ENCODE results near the gene RFC5. TPM values are rescaled to one million over a fixed set of nuclear protein-coding genes. Genes with fewer than 3 reads are reported as not detected.
"Not testable (repeated sequence)": the region's sequence is repeated elsewhere in the genome, so short reads cannot be mapped to it uniquely, and the experiment has no call there.

The RFC5 gene, protein sequence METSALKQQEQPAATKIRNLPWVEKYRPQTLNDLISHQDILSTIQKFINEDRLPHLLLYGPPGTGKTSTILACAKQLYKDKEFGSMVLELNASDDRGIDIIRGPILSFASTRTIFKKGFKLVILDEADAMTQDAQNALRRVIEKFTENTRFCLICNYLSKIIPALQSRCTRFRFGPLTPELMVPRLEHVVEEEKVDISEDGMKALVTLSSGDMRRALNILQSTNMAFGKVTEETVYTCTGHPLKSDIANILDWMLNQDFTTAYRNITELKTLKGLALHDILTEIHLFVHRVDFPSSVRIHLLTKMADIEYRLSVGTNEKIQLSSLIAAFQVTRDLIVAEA
- 1 to 10 TPM; 8.1 to 8.5 TPM for total RNA-seq
- long read RNA-seq, transcript RFC5-204 (11 exons, 1,655 nt): major isoform, 10 of 15 reads
- long read RNA-seq, partial matches to known transcripts: 0 of 15 reads
- long read RNA-seq, other reads (novel, unspliced or antisense): 3 of 15 reads

DNA sequence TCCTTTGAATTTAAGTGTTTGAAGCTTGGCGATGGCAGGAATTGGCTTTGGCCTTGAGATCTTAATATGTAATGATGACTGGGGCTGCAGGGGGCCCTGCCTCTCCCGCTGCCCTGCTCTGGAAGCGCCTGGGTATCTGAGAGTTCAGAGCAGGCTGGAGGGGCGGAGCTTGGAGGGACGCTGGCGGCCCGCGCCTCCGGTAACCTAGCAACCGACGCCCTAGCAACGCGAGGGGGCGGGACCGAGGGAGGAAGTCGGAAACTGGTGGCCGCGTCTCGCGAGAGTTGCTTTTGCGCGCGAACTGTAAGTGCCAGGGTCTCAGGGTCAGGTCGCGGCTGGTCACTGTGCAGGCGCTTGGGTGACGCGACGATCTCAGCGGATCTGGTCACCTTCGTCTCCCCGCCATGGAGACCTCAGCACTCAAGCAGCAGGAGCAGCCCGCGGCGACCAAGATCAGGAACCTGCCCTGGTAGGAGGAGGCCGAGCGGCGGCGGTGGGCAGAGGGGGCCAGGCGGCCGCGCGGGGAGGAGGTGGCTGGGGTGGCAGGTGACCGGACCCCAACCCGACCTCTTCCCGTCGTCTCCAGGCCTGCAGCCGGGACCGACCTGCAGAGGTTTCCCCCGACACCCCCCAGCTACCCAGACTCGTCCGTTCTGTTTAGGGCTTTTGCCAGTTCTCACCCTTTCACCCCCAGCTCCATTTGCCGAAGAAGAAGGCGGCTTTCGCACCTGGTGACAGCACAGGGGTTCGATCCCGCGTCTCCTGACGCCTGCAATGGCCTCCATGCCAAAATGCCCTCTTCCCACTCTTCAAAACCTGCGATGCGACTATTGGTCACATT is at the start of gene RFC5:
Gene RFC5, plus strand, starts transcription at position 280 of the 841 bp plus-strand sequence. Its CDS starts 125 bp downstream, at position 405.
- peak; percentile 97 to 100 for DNase-seq
- peak; percentile 99 for ATAC-seq
- intact Hi-C loops (cut with DNase I, micrococcal nuclease): no loop called here

DNA sequence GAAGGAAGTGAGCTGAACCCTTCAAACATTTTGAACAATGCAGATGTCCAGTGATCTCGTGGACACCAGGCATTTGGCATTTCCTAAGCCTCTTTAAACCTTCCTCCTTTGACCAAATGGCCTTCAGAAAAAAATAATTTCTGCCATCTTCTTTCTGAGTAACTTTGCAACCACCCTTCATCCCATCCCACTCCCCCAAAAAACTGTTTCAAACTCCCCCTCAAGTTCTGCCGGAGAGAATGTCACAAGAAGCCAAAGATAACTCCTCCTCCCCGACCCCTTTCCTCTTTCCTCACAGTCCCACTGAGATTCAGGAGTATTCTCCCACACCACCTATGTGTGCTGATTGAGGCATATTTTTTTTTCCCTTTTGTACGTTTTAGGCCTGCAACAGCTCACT is 49.5 kb upstream of the RFC5 start:
- DNase-seq (no peak), ATAC-seq (no peak)
- intact Hi-C loops (cut with DNase I, micrococcal nuclease): no loop called here

DNA sequence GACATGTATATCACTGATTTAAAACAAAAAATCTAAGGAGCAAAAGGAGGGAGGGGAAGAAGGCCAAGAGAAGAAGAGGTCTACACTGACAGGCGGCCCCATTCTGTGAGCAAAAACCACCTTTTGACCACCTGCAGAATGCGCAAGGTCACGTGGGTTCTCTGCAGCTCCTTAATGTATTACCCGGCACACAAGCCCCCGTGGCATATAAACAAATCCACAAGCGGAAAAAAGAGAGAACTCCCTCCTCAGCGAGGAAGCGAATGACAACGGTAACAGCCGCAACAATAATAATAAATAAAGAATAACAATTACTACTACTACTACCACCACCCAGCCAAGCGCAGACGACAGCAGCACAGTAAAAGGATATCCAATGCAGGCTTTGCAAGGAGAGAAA is 49.0 kb upstream of the RFC5 start:
- DNase-seq (no peak), ATAC-seq (no peak)
- intact Hi-C loops (cut with DNase I, micrococcal nuclease): no loop called here

DNA sequence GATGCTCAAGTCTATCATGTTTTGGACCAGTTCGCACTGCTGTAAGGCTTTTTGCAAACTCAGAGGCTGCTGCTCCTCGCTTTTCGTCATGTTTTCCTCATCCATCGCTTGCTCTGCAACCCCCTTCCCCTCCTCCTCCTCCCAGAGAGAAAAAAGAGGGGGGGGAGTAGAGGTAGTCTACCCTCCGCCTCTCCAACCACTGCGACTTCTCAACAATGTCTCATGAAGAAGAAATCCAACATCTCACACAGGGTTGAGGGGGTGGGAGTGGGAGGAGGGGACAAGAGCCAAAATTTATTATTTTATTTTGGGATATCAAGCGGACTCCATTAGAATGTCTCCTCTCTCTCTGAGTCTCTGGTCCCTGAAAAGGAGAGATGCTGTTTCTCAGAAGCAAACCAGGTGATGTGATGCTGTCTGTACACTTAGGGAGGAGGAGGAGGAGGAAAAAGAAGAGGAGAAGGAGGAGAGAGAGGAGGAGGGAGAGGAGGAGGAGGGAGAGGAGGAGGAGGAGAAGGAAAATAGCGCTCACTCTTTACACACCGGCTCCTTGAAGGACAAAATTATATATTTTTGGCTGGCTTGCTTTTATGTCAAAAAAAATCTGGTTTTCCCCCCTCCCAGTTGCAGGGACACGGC is 48.2 kb upstream of the RFC5 start:
- intact Hi-C loops (cut with DNase I, micrococcal nuclease): no loop called here
- no peak for DNase-seq
- ATAC-seq: no peak

DNA sequence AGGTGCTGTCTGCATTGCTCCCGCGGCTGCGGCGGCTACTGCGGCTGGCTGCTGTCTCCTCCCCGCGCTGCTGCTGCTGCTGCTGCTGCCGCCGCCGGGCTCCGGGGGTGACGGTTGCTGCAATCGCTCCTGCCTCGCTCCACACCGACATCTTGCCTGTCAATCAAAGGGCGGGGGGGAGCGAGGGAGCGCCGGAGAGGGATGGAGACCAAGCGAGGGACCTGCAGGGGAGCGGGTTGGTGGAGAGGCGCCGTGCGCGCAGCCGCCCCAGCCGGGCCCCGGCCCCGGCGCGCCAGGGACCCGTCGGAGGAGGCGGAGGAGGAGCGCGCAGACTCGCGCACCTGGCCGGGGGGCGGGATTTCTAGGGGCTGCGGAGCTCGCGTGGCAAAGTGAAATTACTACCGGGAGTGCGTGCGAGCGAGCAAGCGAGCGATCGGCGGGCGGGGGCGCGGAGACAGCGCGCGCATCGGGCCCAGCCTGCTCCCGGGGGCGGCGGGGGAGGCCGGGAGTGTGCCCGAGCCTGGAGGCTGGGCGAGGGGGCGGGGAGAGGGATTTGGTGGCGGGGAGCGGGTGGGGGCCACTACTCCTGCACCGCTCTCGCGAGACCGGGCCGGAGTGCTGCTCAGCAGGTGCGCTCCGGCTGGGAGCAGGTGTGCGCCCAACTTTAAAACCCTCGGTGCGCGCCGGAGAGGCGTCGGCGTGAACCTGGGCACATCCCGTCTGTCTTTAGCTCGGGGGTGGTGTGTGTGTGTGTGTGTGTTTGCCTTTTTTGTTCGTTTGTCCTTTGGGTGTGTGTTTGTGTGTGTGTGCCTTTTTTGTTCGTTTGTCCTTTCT is 47.5 kb upstream of the RFC5 start, which contains the start of gene KSR2:
Gene KSR2, minus strand, starts transcription at position 165 of the 834 bp plus-strand sequence. CDS start 735 bp downstream, outside the sequence.
- intact Hi-C loops (cut with DNase I, micrococcal nuclease): no loop called here

DNA sequence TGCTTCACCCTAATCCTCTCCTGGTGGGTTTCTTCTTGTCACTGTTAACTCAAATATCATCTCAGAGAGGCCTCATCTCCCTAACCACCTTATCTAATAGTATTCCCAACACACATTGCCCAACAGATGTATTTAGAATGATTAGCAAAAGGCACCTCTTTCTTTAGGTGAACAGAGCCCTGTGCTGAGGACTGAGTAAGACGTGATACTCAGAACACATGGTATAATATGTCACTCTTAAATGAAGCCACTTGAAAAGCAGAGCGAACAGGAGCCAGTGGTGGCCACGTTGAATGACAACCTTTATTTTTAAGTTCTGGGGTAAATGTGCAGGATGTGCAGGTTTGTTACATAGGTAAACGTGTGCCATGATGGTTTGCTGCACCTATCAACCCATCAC is 46.2 kb upstream of the RFC5 start:
- no peak for ATAC-seq
- intact Hi-C loops (cut with DNase I, micrococcal nuclease): no loop called here
- DNase-seq: no peak

More for the DNA sequence above, 47.5 kb upstream of the RFC5 start, which contains the start of gene KSR2:
- peak; percentile 84 to 87 for DNase-seq
- ATAC-seq: peak; percentile 89

DNA sequence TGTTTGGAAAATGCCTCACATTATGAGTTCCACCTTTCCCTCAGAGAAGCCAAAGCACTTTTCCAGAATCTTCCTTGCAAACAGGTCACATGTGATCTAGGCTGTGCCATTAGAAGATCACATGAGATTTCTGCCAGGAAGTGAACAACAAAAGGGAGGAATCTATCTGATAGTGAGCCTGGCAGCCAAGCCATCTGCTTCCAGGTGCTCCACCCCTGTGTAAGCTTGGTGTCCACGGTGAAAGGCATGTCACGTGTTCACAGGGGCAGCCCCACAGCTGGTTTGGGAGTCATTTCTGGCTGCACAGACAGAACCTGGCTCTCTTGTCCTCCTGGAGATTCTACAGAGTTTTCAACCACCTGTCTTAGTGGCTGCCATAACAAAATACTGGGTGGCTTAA is 44.2 kb upstream of the RFC5 start:
- peak; percentile 27 to 45 for DNase-seq
- peak; percentile 37 for ATAC-seq
- intact Hi-C loops (cut with DNase I, micrococcal nuclease): no loop called here

DNA sequence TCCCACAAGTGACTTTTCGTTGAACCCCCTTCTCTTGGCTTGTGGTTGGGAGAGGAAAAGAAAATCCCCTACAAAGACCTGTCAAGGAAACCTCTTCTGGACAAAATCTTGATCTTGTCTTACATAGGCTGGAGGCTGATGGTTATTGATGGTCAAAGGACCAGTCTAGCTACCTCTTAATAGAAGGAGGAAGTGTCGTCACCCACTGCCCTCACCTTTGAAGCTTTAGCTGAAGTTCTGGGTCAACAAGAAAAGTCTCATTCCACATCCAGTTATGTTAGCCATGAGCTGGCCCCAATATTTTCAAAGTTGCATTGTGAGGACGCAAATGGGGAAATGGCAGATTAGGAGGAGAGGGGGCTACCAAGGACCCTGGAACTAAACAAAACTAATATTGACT is 41.5 kb upstream of the RFC5 start:
- DNase-seq: no peak

DNA sequence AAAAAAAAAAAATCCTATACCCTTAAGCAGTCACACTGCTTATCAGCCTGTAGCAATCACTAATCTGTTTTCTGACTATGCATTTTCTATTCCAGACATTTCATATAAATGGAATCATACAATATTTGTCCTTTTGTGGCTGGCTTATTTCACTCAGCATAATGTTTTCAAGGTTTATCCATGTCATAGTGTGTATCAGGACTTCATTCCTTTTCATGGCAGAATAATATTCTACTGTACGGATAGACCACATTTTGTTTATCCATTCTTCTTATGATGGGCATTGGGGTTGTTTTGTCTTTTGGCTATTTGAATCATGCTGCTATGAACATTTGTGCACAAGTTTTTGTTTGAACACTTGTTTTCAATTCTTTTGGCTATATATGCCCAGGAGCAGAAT is 39.1 kb upstream of the RFC5 start:
- no peak for DNase-seq
- intact Hi-C loops (cut with DNase I, micrococcal nuclease): no loop called here
- ATAC-seq: no peak

More for the DNA sequence above, 41.5 kb upstream of the RFC5 start:
- ATAC-seq: no peak
- intact Hi-C loops (cut with DNase I, micrococcal nuclease): no loop called here

DNA sequence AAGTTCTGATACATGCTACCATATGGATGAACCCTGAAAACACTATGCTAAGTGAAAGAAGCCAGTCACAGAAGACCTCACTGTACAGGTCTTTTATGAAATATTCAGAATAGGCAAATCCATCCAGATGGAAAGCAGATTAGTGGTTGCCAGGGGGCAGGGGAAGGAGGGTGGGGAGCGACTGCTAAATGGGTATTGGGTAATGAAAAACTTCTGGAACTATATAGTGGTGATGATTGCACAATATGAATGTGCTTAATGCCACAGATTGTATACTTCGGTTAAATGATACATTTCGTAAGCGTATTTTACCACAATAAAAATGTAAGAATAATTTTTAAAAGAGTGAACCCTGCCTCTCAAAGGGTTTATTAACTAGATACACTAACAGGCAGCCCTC is 35.9 kb upstream of the RFC5 start:
- intact Hi-C loops (cut with DNase I, micrococcal nuclease): no loop called here
- ATAC-seq: no peak
- DNase-seq: no peak

DNA sequence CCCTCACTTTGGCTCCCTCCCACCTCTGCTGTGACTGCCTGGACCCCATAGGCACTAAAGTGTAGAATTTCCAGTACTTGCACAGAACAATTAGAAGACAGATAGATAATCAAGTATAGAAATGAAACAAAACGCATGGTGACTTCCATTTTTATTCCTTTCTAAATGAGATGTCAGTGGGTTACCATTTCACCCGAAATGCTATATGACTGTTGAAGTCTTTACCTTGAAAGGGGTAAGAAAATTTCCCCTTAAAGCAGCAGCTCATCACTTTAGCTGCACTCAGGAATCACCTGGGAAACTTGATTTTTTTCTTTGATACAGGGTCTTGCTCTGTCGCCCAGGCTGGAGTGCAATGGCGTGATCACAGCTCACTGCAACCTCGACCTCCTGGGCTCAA is 35.2 kb upstream of the RFC5 start:
- intact Hi-C loops (cut with DNase I, micrococcal nuclease): no loop called here
- ATAC-seq (no peak), DNase-seq (no peak)

DNA sequence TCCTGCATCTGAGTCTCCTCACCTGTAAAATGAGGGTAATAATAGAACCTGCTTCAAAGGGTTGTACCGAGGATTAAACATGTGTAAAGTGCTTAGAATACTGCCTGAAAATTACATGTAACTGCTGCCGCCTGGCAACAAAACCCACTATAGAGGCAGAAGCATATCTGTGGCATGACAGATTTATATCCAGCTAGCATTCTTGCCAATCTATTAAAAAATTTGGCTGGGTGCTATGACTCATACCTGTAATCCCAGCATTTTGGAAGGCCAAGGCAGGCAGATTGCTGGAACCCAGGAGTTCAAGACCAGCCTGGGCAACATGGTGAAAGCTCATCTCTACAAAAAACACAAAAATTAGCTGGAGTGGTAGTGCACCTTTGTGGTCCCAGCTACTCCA is 31.3 kb upstream of the RFC5 start:
- intact Hi-C loops (cut with DNase I, micrococcal nuclease): no loop called here
- ATAC-seq (no peak), DNase-seq (no peak)

DNA sequence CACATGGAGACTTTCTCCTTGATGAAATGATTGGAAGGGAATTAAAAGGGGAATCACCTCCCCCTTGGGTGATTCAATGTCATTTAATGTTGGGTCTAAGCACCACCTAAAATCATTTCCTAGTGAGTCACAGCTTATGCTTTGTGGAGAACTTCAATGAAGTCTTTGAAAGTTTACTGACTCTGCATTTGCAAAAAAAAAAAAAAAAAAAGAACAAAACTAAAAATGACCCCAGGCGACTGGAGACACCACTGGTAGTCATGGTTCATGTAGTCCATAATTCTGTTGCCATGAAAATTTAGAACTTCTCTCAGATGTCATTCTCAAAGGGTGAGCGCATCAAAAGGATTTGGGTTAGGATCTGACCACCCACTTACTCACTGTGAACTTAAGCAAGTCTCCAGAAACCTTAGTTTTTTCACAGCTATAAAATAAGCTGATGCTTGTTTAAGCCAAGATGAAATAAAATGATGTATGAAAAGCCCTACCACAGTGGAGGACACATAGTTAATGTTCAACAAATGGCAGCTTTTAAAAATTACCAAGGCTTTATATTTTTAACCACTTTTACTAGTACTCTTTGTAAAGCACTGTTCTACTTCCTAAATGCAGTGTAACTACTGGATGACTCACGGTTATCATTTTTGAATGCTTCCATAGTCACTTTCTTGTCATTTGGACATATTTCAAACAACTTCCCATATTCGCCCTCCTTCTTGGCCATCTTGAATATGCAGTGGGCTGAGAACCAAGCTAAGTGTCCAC is 29.6 kb upstream of the RFC5 start:
- no peak for ATAC-seq

DNA sequence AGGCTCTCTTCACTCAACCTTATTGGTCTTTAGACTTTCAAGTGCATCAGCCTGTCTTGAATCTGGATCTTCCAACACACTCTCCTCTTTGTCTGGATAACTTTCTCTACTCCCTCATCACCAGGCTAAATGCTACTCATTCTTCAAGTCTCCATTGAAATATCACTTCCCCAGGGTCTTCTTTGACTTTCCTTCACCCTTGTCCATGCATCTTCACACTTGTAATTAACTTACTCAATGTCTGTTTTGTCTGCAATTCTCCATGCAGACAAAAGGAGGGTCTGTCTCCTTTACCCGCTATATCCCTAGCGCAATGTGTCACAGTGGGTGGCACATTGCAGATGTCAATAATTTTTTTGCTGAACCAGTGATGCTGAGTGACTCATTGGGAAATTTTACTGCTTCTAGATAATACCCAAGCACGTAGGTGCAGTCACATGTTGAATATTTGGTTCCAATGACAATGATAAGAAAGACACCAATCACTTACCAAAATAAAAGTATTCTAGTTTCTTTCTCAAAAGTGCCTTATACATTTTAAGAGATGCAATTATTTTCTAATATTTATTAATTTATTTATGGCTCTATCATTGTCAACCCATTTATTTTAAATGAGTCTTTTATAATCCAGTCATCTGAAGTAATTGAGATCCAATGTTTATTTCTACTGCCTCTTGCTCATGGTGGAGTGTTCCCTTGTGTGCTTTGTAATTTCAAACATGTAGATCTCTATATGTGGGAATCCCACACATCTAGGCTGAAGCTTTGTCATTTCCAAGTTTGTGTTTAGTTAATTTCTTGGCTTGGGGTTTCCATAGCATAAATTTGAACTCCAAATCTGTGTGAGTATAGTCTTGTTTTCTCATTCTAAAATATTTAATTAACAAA is 21.7 kb upstream of the RFC5 start:
- ATAC-seq: no peak
- DNase-seq: no peak
- intact Hi-C loops (cut with DNase I, micrococcal nuclease): no loop called here

More for the DNA sequence above, 29.6 kb upstream of the RFC5 start:
- DNase-seq: no peak
- intact Hi-C loops (cut with DNase I, micrococcal nuclease): no loop called here

DNA sequence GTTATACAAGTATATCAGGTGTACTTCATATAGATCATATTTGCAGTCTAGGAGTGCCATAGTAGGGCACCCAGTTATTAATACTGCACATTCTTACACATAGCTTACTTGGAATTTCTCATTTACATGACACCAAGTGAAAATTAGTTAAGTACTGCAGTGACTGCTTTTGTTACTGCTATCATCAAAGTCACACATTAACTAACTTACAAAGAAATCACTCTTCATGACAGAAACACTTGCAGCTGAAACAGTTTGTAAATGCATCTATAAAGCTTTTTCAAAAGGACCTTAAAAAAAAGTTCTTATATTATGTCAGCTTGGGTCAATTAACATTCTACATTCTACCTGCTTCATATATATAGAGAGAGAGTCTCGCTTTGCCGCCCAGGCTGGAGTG is 17.8 kb upstream of the RFC5 start:
- intact Hi-C loops (cut with DNase I, micrococcal nuclease): no loop called here
- ATAC-seq: peak; percentile 72
- DNase-seq: no peak

DNA sequence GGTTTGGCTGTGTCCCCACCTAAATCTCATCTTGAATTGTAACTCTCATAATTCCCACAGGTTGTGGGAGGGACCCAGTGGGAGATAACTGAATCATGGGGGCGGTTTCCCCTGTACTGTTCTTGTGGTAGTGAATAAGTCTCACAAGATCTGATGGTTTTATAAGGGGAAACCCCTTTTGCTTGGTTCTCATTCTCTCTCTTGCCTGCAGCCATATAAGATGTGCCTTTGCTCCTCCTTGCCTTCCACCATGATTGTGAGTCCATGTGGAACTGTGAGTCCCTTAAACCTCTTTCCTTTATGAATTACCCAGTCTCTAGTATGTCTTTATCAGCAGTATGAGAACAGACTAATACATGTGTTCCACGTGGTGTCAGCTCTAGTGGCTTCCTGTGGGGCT is 16.7 kb upstream of the RFC5 start:
- intact Hi-C loops (cut with DNase I, micrococcal nuclease); ATAC-seq; DNase-seq: not testable (repeated sequence)

DNA sequence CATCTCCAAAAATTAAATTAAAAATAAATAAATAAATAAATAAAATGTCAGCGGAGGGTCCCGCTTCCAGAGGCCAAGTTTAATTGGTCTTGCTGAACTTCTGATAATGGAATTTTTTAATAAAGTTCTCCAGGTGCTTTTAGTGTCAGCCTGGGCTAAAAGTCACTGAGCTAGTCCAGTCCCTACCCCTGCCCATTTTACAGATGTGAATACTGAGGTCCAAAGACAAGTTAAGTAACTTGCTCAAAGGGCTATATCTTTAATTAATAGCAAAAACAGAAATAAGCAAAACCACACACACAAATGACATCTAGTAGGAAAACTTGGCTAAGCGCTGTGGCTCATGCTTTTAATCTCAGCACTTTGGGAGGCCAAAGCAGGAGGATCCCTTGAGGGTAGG is 5.6 kb upstream of the RFC5 start:
- ATAC-seq (no peak), DNase-seq (no peak)
- intact Hi-C loops (cut with DNase I, micrococcal nuclease): no loop called here
